GM21515 (cell line): Measurements from ENCODE around the gene GPHN.
"Not testable (repeated sequence)": the region's sequence is repeated elsewhere in the genome, so short reads cannot be mapped to it uniquely, and the experiment has no call there.

Experiments
- ATAC-seq: cut with Tn5 transposase; IDR thresholded peaks from one replicate; pipeline ENCODE4 v1.9.1; 2021; ENCODE audit not compliant: unreplicated experiment

Gene GPHN

GRCh38 chr14:66758031-66758613 is 250.2 kb downstream of the GPHN start:
- no peak for ATAC-seq

GRCh38 chr14:66772146-66772545 is 264.2 kb downstream of the GPHN start:
- no peak for ATAC-seq

- ATAC-seq, result no peak
These were observed 274.9 kb downstream of the GPHN start for GRCh38 chr14:66782853-66783252.

GRCh38 chr14:66790101-66790500 is 282.2 kb downstream of the GPHN start:
- ATAC-seq, result no peak

GRCh38 chr14:66802962-66803361 is 295.0 kb downstream of the GPHN start:
- no peak for ATAC-seq

- ATAC-seq, result no peak
These were observed 296.2 kb downstream of the GPHN start for GRCh38 chr14:66804141-66804540.

GRCh38 chr14:66813636-66814035 is 305.7 kb downstream of the GPHN start:
- ATAC-seq, result no peak

- ATAC-seq, result no peak
These were observed 307.7 kb downstream of the GPHN start for GRCh38 chr14:66815687-66816086.

GRCh38 chr14:66824251-66824650 is 316.3 kb downstream of the GPHN start:
- ATAC-seq, result no peak

GRCh38 chr14:66827182-66827581 is 319.2 kb downstream of the GPHN start:
- ATAC-seq, result no peak

GRCh38 chr14:66831173-66831572 is 323.2 kb downstream of the GPHN start:
- ATAC-seq, result no peak

GRCh38 chr14:66833816-66834215 is 325.9 kb downstream of the GPHN start:
- ATAC-seq, result no peak

- ATAC-seq, result not testable (repeated sequence)
These were observed 329.5 kb downstream of the GPHN start for GRCh38 chr14:66837436-66837835.

- ATAC-seq, result no peak
These were observed 335.1 kb downstream of the GPHN start for GRCh38 chr14:66842911-66843512.

GRCh38 chr14:66850258-66850888 is 342.4 kb downstream of the GPHN start:
- ATAC-seq, result no peak

- ATAC-seq, result no peak
These were observed 345.4 kb downstream of the GPHN start for GRCh38 chr14:66853311-66853710.

GRCh38 chr14:66857867-66858266 is 349.9 kb downstream of the GPHN start:
- ATAC-seq, result no peak

- ATAC-seq, result no peak
These were observed 351.2 kb downstream of the GPHN start for GRCh38 chr14:66859063-66859671.

- no peak for ATAC-seq
These were observed 373.6 kb downstream of the GPHN start for GRCh38 chr14:66881596-66881995.

GRCh38 chr14:66884149-66884548 is 376.2 kb downstream of the GPHN start:
- no peak for ATAC-seq

GRCh38 chr14:66900719-66901118 is 392.8 kb downstream of the GPHN start:
- ATAC-seq, result no peak

GRCh38 chr14:66910311-66910840 is 402.4 kb downstream of the GPHN start:
- ATAC-seq, result no peak
